GM12892 (cell line): Measurements from ENCODE around the gene CHCHD10.

ENCODE experiments used
- POLR2A ChIP-seq: IDR thresholded peaks from 2 replicates; pipeline ENCODE4 v1.6.1; 2011; ENCODE audit warnings: low read depth, low read length, control low read depth
- POLR2AphosphoS5 ChIP-seq: IDR thresholded peaks from 2 replicates; pipeline ENCODE4 v1.6.1; 2011; ENCODE audit warnings: low read depth, low read length, control low read depth

DNA sequence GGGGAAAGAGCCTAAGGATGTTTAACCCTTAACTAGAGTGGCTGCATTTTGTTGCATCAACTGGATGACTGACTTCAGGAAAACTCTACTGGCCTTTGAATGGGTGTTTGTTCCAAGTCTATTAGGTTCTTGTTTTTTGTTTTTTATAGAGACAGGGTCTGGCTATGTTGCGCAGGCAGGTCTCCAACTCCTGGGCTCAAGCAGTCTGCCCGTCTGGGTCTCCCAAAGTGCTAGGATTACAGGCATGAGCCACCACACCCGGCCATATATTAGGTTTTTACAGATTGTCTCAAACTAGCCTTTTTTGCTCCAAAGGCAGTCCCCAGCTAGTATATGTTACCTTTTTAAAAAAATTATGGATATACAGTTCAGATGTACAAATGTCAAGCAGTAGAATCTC lies 20.1 kb upstream of the CHCHD10 start:
- TF ChIP-seq POLR2AphosphoS5 = no peak
- no peak for TF ChIP-seq POLR2A
